K562 (cell line): ENCODE data around the gene ITPRID2. TPM values are rescaled to one million over a fixed set of nuclear protein-coding genes. Genes with fewer than 3 reads are reported as not detected.

Experiments used
- CEBPB ChIP-seq: fragments of 450-650 bp; IDR thresholded peaks from 2 replicates; pipeline ENCODE4 v1.6.1; 2016; ENCODE audit warnings: missing genetic modification characterization, missing compliant biosample characterization
- COPS2 ChIP-seq: fragments of 450-650 bp; conservative IDR thresholded peaks from 2 replicates; pipeline ENCODE4 v1.6.1; 2016; ENCODE audit warnings: mild to moderate bottlenecking, moderate library complexity
- ELK3 ChIP-seq: fragments of 450-650 bp; formaldehyde crosslinking; IDR thresholded peaks from 2 replicates; pipeline ENCODE4 v1.4.0; 2020; ENCODE audit warnings: mild to moderate bottlenecking
- FOXJ3 ChIP-seq: sonication (generic); formaldehyde crosslinking; IDR thresholded peaks from 2 replicates; pipeline ENCODE4 v1.4.0; 2020; ENCODE audit warnings: mild to moderate bottlenecking, missing genetic modification reagents
- GABPB2 ChIP-seq: fragments of 250-450 bp; sonication (Bioruptor Pico); conservative IDR thresholded peaks from 2 replicates; pipeline ENCODE4 v1.5.1; 2021; ENCODE audit warnings: mild to moderate bottlenecking
- HDAC6 ChIP-seq: IDR thresholded peaks from 2 replicates; pipeline ENCODE4 v1.6.1; 2012; ENCODE audit warnings: low read depth, mild to moderate bottlenecking, control low read depth, inconsistent platforms, low read length, moderate library complexity
- KDM4B ChIP-seq, 2 experiments: fragments of 450-650 bp in 1 of 2; sonication (generic) in 1 of 2; IDR thresholded peaks; 2 replicates each; pipeline ENCODE4 v1.6.1; 2016 to 2017; ENCODE audit warnings: borderline replicate concordance in 2 of 2, antibody characterized with exemption in 1 of 2, low read depth in 1 of 2, mild to moderate bottlenecking in 1 of 2
- LCOR ChIP-seq: sonication (generic); formaldehyde crosslinking; IDR thresholded peaks from 2 replicates; pipeline ENCODE4 v1.8.0; 2022; ENCODE audit warnings: mild to moderate bottlenecking, missing genetic modification reagents
- LEF1 ChIP-seq: fragments of 450-650 bp; IDR thresholded peaks from 2 replicates; pipeline ENCODE4 v1.6.1; 2016; ENCODE audit warnings: mild to moderate bottlenecking
- NEUROD1 ChIP-seq: fragments of 150-350 bp; IDR thresholded peaks from 2 replicates; pipeline ENCODE4 v1.6.1; 2014; ENCODE audit warnings: borderline replicate concordance, low read length, low read depth; ENCODE audit not compliant: partially characterized antibody
- NFIX ChIP-seq: fragments of 250-450 bp; sonication (Bioruptor Pico); IDR thresholded peaks from 2 replicates; pipeline ENCODE4 v1.4.0; 2020; ENCODE audit warnings: low read depth, mild to moderate bottlenecking, moderate library complexity
- PTTG1 ChIP-seq: fragments of 450-650 bp; IDR thresholded peaks from 2 replicates; pipeline ENCODE4 v1.6.1; 2016; ENCODE audit warnings: low read depth, mild to moderate bottlenecking, missing genetic modification characterization, missing compliant biosample characterization
- PURB ChIP-seq: sonication (generic); formaldehyde crosslinking; IDR thresholded peaks from 2 replicates; pipeline ENCODE4 v1.9.0; 2021; ENCODE audit warnings: low read depth, mild to moderate bottlenecking, missing genetic modification reagents
- RBFOX2 ChIP-seq: fragments of 200-400 bp; formaldehyde crosslinking; IDR thresholded peaks from 2 replicates; pipeline ENCODE4 v1.6.1; 2017; ENCODE audit warnings: low read depth, mild to moderate bottlenecking, low read length, moderate library complexity
- SAFB ChIP-seq: fragments of 200-400 bp; formaldehyde crosslinking; IDR thresholded peaks from 2 replicates; pipeline ENCODE4 v1.6.1; 2017; ENCODE audit warnings: low read depth, low read length, borderline replicate concordance
- SMC3 ChIP-seq: conservative IDR thresholded peaks from 2 replicates; pipeline ENCODE4 v1.6.1; 2011; ENCODE audit warnings: low read depth, low read length, improper control_type of control experiment; ENCODE audit not compliant: insufficient read depth
- SP2 ChIP-seq: IDR thresholded peaks from 2 replicates; pipeline ENCODE4 v1.6.1; 2011; ENCODE audit warnings: mild to moderate bottlenecking, low read depth, low read length, moderate library complexity; ENCODE audit not compliant: poor library complexity, severe bottlenecking; ENCODE audit errors: extremely low read depth
- SREBF2 ChIP-seq: sonication (generic); formaldehyde crosslinking; IDR thresholded peaks from 2 replicates; pipeline ENCODE4 v1.4.0; 2020; ENCODE audit warnings: mild to moderate bottlenecking, missing genetic modification reagents
- TAF15 ChIP-seq: fragments of 200-400 bp; formaldehyde crosslinking; IDR thresholded peaks from 2 replicates; pipeline ENCODE4 v1.6.1; 2017; ENCODE audit warnings: mild to moderate bottlenecking, low read depth, low read length, moderate library complexity
- U2AF1 ChIP-seq: fragments of 200-400 bp; formaldehyde crosslinking; optimal IDR thresholded peaks from 2 replicates; pipeline ENCODE3; 2017; ENCODE audit warnings: mild to moderate bottlenecking, low read depth, low read length, moderate library complexity
- ZC3H11A ChIP-seq: IDR thresholded peaks from 2 replicates; pipeline ENCODE4 v1.6.1; 2012; ENCODE audit warnings: low read depth, low read length, improper control_type of control experiment
- ZNF274 ChIP-seq: IDR thresholded peaks from 2 replicates; pipeline ENCODE4 v1.6.1; 2011; ENCODE audit warnings: low read depth, mild to moderate bottlenecking, low read length, moderate library complexity, borderline replicate concordance
- ZNF592 ChIP-seq: fragments of 450-650 bp; IDR thresholded peaks from 2 replicates; pipeline ENCODE4 v1.6.1; 2017; ENCODE audit warnings: antibody characterized with exemption, mild to moderate bottlenecking
- ZNF696 ChIP-seq: fragments of 250-450 bp; sonication (Bioruptor Pico); conservative IDR thresholded peaks from 2 replicates; pipeline ENCODE4 v1.4.0; 2020; ENCODE audit warnings: mild to moderate bottlenecking, moderate library complexity
- polyA plus RNA-seq, 8 experiments: library from polyadenylated mRNA; depleted of rRNA in 4 of 8; stranded (reverse) in 5 of 8; unstranded in 3 of 8; fragments of >200 nt; fragmentation: Nextera tagmentation in 2 of 8; fragmentation: Illumina TruSeq in 1 of 8; extraction: Ambion mirVana in 2 of 8; extraction: Trizol in 1 of 8; gene quantifications; 2 replicates each; pipeline versions ENCODE4 v1.2.1 to v1.2.3, GENCODE V29; 2011 to 2014; ENCODE audit warnings: inconsistent platforms in 1 of 8, missing spikeins in 1 of 8
- total RNA-seq, 7 experiments: library from RNA; depleted of rRNA in 6 of 7; stranded (reverse); fragments of >200 nt in 6 of 7; fragmentation: Illumina TruSeq in 2 of 7; extraction: Trizol in 2 of 7; gene quantifications; 2 replicates each; pipeline versions ENCODE4 v1.2.1 to v1.2.3, GENCODE V29; 2011 to 2021; ENCODE audit warnings: low replicate concordance in 1 of 7

The ITPRID2 gene
- total and polyA plus RNA-seq, 9 of the 15 experiments (the other 6 are each of a cell fraction or from before 2014, with no cell fraction given), result 18.5 to 77.8 (median 52.0) TPM

GRCh38 chr2:181891966-181892798, 652 bp downstream of the ITPRID2 start (continued):
- TF ChIP-seq SP2, result no peak
- no peak for TF ChIP-seq ZNF696 (CRISPR knock-in tag)
- no peak for TF ChIP-seq TAF15
- TF ChIP-seq U2AF1, result peak; percentile 75
- TF ChIP-seq COPS2, result no peak
- no peak for TF ChIP-seq SMC3
- no peak for TF ChIP-seq PTTG1
- no peak for TF ChIP-seq ZNF592
- TF ChIP-seq KDM4B (IDR thresholded peaks at IDR 0.05; ENCODE audit: borderline replicate concordance in 2 of 2, low read depth in 1 of 2), result no peak; a peak in 1 of 4 replicates
- TF ChIP-seq ZC3H11A, result no peak
- TF ChIP-seq FOXJ3 (CRISPR knock-in tag), result no peak
- no peak for TF ChIP-seq GABPB2 (CRISPR knock-in tag)
- no peak for TF ChIP-seq ELK3 (CRISPR knock-in tag)
- no peak for TF ChIP-seq HDAC6
- peak; percentile 91 for TF ChIP-seq RBFOX2
- TF ChIP-seq NFIX, result no peak
- no peak for TF ChIP-seq NEUROD1
- TF ChIP-seq SREBF2 (CRISPR knock-in tag), result peak; percentile 63; the same call in 1 of the 2 replicates
- peak; percentile 47; the same call in 1 of the 2 replicates for TF ChIP-seq LCOR
- TF ChIP-seq SAFB, result no peak
- TF ChIP-seq LEF1, result peak; percentile 18; the same call in 1 of the 2 replicates
- no peak for TF ChIP-seq PURB (CRISPR knock-in tag)
- TF ChIP-seq CEBPB (tag), result no peak
- no peak for TF ChIP-seq ZNF274
